Colonic mucosa (tissue), 4 donors: Measurements from ENCODE around the gene WWOX. TPM values are rescaled to one million over a fixed set of nuclear protein-coding genes. Genes with fewer than 3 reads are reported as not detected.
A peak's percentile ranks its signal among the peaks of the same experiment; 100 is the strongest.

ENCODE experiments used
- DNase-seq: peaks from one replicate; pipeline ENCODE4 v3.0.0-alpha.2; 2020
- H3K27ac ChIP-seq: fragments of 200-600 bp; one replicate; pipeline ENCODE4 v1.8.0; 2021
- H3K27me3 ChIP-seq: fragments of 200-600 bp; one replicate; pipeline ENCODE4 v1.8.0; 2021
- H3K36me3 ChIP-seq: fragments of 200-600 bp; one replicate; pipeline ENCODE4 v1.8.0; 2021
- H3K4me1 ChIP-seq: fragments of 200-600 bp; one replicate; pipeline ENCODE4 v1.8.0; 2021; ENCODE audit warnings: mild to moderate bottlenecking
- H3K4me3 ChIP-seq: fragments of 200-600 bp; one replicate; pipeline ENCODE4 v1.8.0; 2021
- H3K9ac ChIP-seq, 2 donors: one replicate each; pipeline ENCODE4 v1.7.0; 2013; ENCODE audit warnings: control low read depth in 2 of 2, low read depth in 2 of 2, low read length in 2 of 2
- H3K9me3 ChIP-seq: fragments of 200-600 bp; one replicate; pipeline ENCODE4 v1.8.0; 2021
- CTCF ChIP-seq: fragments of 200-600 bp; IDR thresholded peaks from one replicate; pipeline ENCODE4 v1.8.0; 2022; ENCODE audit warnings: antibody characterized with exemption, mild to moderate bottlenecking
- intact Hi-C: fragments of 100-400 bp; cut with DNase I; formaldehyde crosslinking; loops from one replicate; pipeline ENCODE4 v1.14.1; 2022
- total RNA-seq, 2 donors: library from RNA; stranded (reverse); fragmentation: NEBNext Ultra II Directional in 1 of 2; extraction: Animal tissue kit (Norgen Biotek cat#: 25700) in 1 of 2; gene quantifications; one replicate each; pipeline ENCODE4 v1.2.1, GENCODE V29; 2021
- donor health status: healthy.
- donor health status: DM: no; HTN: no; CAD: no.
- donor health status: DM: no; HTN: no; CAD: no.

The WWOX gene
- total RNA-seq, 2 donors from 2014 or later = 7.2 to 11.0 TPM

DNA sequence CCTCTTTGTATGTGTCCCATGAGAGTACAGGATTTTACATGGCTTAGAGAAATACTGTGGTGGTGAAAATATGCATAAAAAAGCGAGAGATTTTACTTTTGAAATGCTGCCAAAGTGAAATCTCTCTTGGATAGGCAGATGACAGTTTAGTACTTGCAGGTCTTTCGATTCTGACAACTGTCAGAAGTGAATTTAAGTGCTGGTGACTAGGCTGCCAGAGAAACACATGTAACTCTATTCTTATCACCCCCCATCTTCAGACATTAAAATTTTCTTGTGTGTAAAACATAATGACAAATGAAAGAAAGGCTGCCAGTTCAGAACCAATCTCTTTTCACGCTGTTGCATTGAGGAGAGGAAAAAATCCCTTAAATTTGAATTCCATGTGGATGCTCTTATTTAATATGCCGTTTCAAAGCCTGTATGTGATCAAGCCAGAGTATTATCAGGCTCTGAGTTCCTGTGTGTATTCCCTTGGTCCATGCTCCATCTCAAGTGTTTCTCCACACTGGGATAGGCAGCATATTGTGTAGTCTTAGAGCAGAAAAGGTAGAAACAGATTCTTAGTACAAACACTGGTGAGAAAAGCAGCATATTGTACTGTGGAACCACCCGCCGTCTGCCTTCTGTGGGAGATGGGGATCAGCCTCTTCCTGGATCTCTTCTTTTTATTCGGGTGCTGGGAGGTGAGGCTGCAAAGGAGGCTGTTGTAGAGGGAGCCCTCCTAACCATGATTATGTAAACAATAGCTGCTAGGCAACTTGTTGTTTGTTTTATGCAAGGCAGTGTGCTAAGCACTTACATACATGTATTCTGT lies 291.3 kb downstream of the WWOX start:
- no peak for TF ChIP-seq CTCF
- no peak for DNase-seq
- Histone ChIP-seq H3K4me3 (no peak overlapping the region), H3K4me1 (no peaks in the 10 kb centered on the region), H3K36me3 (no peaks in the 10 kb centered on the region), H3K9ac (no peak overlapping the region), H3K9me3 (no peaks in the 10 kb centered on the region), H3K27ac (no peak overlapping the region), H3K27me3 (no peaks in the 10 kb centered on the region)
- intact Hi-C loops = no loop called here

GRCh38 chr16:78392585-78393195 lies 293.2 kb downstream of the WWOX start:
- no peak for TF ChIP-seq CTCF
- no peaks in the 10 kb centered on the region for H3K27me3 ChIP-seq
- no peaks in the 10 kb centered on the region for H3K4me1 ChIP-seq
- H3K27ac ChIP-seq = no peak overlapping the region
- H3K9ac ChIP-seq = no peak overlapping the region
- no peaks in the 10 kb centered on the region for H3K36me3 ChIP-seq
- no peak overlapping the region for H3K4me3 ChIP-seq
- intact Hi-C loops = no loop called here
- H3K9me3 ChIP-seq = no peaks in the 10 kb centered on the region
- no peak for DNase-seq

DNA sequence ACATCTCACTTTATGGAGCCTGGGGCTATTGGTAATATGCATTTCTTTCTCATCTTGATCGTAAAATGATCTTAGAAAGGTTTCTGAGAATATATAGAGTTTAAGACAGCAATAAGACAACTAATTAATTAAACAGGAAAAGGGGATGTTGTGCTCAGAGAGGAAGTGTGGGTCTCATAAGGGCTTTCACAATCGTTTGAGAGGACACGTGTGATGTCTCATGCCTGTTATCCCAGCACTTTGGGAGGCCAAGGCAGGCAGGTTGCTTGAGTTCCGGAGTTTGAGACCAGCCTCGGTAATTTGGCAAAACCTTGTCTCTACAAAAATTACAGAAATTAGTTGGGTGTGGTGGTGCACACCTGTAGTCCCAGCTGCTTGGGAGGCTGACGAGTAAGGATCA lies 295.6 kb downstream of the WWOX start:
- DNase-seq = no peak
- intact Hi-C loops = no loop called here
- Histone ChIP-seq H3K4me1 (no peaks in the 10 kb centered on the region), H3K27me3 (no peaks in the 10 kb centered on the region), H3K4me3 (no peak overlapping the region), H3K36me3 (no peaks in the 10 kb centered on the region), H3K9me3 (no peaks in the 10 kb centered on the region), H3K27ac (no peak overlapping the region), H3K9ac (no peak overlapping the region)
- TF ChIP-seq CTCF = no peak

DNA sequence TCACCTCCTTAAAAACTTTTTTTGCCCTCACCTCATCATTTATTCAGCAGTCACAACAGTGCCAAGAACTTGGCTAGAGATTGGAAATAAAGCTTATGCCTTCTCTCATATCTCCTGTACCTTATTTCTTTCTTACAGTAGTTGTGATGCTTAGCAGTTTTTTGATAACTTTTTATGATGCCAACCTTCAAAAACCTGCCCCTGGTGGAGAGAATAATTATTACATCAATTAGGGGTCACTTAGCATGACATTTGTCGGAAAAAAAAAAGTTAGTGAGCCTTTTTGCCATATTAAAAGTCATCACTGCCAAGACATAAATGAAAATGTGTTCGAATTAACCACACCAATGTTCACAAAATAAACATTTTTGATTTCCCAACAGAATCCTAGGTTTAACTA lies 296.6 kb downstream of the WWOX start:
- Histone ChIP-seq H3K4me1 (no peaks in the 10 kb centered on the region), H3K36me3 (no peaks in the 10 kb centered on the region), H3K9ac (no peak overlapping the region), H3K4me3 (no peak overlapping the region), H3K9me3 (no peaks in the 10 kb centered on the region), H3K27ac (no peak overlapping the region), H3K27me3 (no peaks in the 10 kb centered on the region)
- TF ChIP-seq CTCF = peak; percentile 17
- no peak for DNase-seq
- intact Hi-C loops = no loop called here

GRCh38 chr16:78396673-78397072 lies 297.2 kb downstream of the WWOX start:
- no peak overlapping the region for H3K4me3 ChIP-seq
- H3K9ac ChIP-seq = no peak overlapping the region
- no peaks in the 10 kb centered on the region for H3K9me3 ChIP-seq
- no peaks in the 10 kb centered on the region for H3K27me3 ChIP-seq
- H3K36me3 ChIP-seq = no peaks in the 10 kb centered on the region
- DNase-seq = no peak
- intact Hi-C loops = no loop called here
- H3K27ac ChIP-seq = no peak overlapping the region
- H3K4me1 ChIP-seq = no peaks in the 10 kb centered on the region
- no peak for TF ChIP-seq CTCF
